Stimulated activated CD4-positive, alpha-beta T cell treated with anti-CD3 and anti-CD28 coated beads, Interleukin-2, amount 100 ng/mL, for 24 hours (primary cell): ENCODE measurements around the gene STAG1.
A peak's percentile ranks its signal among the peaks of the same experiment; 100 is the strongest.
"Not testable (repeated sequence)": the region's sequence is repeated elsewhere in the genome, so short reads cannot be mapped to it uniquely, and the experiment has no call there.

Experiments
- DNase-seq, 2 donors: peaks; one replicate each; pipeline ENCODE4 v3.0.0-alpha.2; 2020

Gene STAG1

DNA sequence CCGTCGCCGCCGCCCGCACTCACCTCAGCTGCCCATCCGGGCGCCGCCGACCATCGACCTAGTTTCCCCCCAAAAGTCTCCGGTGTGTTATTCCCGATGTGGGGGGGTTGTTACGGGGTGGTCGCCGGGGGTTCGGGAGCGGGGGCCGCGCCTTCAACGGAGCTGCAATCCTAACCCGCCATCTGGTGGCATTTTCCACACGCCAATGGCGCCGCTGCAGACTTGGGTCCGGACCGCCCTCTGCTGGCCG, at the start of gene STAG1:
TSS of gene STAG1 (minus strand) at position 207 of the 250 bp plus-strand sequence. CDS start 121,480 bp downstream, outside the sequence.
- DNase-seq, result no peak

DNA sequence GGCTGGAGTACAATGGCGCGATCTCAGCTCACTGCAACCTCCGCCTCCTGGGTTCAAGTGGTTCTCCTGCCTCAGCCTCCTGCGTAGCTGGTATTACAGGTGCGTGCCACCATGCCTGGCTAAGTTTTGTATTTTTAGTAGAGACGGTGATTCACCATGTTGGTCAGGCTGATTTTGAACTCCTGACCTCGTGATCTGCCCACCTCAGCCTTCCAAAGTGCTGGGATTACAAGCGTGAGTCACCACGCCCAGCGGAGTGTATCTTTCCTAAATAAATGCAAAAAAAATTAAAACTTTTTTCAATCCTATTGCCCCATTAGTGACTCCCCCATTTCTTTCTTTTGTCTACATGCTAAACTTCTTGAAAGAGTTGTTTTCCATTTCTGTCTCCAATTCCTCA, 49.0 kb upstream of the STAG1 start:
- DNase-seq, result not testable (repeated sequence)

DNA sequence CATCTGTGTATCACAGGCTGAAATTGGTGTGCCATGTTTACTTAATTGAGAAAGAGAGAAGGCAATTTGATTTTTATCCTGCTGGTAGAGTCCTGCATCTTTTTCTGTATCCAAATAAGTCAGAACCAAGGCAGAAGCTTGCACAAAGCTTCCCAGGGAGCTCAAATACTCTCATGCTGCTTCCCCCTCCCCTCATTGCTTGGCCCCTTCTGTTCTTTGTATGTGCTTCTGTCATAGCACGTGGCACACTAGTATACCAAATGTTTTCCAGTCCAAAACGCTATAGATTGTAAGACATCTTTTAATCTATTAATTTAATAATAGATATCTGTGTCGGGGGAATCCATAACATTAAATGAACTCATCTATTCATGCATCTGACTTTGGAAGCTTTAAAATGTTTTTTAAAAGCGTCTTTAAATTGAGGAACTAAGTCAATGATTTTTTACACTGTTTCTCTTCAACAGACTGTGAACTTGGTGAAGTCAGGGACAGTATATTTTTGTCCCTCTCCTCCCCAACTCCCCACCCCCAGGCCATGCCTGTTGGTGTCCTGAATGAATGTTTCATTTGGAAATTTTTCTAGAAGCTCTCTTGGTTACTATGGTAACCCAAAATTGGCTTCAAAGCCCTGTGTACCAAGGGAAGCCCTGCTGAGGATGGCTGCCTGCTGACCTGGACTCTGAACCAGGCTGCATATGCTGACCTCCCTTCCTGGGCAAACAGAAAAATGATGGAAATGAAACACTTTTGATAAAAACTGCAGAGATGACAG, 40.6 kb upstream of the STAG1 start:
- DNase-seq, result no peak

DNA sequence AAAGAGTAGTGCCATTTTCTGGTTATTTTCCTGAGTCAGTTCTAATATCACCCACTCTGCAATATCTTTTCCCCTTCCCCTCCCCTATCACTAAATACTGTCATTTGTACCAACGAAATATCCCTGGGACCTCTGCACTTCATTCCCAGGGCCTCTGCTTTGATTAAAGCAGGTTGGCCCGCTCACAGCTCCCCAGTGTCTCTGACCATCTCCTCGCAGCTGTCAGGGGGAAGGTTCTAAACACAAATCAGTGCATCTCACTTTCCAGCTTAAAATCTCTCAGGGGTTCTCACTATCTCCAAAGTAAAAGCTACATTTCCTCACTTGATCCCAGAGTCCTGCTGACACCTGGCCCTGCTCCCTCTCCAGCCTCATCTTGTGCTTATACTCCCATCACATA, 38.6 kb upstream of the STAG1 start:
- no peak for DNase-seq

- DNase-seq, result no peak
These were observed 37.8 kb upstream of the STAG1 start for GRCh38 chr3:136789976-136790375.

DNA sequence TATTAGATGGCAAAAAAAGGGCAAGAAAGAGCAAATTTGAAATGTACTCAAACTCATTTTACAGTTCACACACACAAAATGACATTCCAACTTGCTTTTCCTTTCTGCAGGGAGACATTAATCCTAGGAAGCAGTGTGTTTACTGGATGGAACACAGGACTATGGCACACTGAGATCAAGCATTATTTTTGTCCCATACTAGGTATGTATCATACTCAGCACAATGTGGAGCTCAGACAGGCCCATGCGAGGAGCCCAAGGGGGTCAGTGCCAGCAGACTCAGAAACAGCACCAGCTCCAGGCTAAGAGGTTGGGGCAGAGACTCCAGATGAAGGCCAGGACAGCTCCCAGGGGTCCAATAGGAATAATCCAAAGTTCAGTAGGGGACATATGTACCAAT, 36.0 kb upstream of the STAG1 start:
- no peak for DNase-seq

GRCh38 chr3:136787349-136787748, 35.2 kb upstream of the STAG1 start:
- DNase-seq, result peak in 1 of 2 donors; percentile 2

GRCh38 chr3:136783708-136784191, 31.6 kb upstream of the STAG1 start:
- DNase-seq, result no peak

GRCh38 chr3:136780741-136781140, 28.6 kb upstream of the STAG1 start:
- no peak for DNase-seq

DNA sequence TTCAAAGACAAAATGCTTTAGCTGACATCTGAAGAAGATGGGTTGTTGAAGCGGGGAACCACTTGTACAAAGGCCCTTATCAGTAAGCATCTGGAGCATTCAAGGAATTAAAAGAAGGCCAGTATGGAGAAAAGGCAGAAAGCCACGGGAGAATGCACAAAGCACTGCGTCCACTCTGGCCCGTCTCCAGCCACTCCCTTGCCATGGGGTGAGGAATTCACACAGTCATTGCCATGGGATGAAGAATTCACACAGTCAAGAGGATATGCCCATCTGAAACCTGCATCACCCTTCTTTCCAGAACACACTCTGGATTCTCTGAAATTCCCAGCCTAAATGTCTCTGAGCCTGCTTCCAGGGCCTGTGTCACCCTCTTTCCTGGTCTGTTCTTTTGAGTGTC, 26.7 kb upstream of the STAG1 start:
- DNase-seq, result no peak

- DNase-seq, result no peak
These were observed 20.5 kb upstream of the STAG1 start for GRCh38 chr3:136772709-136773108.

DNA sequence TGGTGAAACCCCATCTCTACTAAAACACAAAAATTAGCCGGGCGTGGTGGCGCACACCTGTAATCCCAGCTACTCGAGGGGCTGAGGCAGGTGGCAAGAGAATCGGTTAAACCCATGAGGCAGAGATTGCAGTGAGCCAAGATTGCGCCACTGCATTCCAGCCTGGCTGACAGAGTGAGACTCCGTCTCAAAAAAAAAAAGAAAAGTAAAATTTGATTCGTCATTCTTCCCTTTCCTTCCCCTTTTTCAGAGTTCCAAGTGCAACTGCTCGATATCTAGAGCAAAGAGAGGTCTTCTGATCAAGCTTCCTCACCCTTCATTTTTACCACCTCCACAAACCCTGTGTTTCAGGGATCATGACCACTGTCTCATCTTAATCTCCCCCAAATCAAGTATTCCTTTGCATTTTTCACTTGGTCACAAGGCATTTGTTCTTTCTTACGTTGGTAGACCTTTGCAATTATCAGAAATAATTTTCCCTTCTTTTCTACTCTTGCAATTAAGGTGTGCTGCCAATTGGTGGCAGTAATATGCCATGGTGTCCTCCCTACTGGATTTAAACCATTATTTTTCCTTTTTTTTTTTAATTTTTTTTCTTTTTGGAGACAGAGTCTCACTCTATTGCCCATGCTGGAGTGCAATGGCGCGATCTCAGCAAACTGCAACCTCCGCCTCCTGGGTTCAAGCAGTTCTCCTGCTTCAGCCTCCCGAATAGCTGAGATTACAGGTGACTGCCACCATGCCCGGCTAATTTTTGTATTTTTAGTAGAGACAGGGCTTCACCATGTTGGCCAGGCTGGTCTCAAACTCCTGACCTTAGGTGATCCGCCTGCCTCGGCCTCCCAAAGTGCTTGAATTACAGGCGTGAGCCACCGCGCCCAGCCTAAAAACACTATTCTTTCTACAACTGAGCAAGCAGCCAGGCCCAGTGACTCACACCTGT, 6.3 kb upstream of the STAG1 start:
- DNase-seq, result not testable (repeated sequence)

GRCh38 chr3:136755192-136755591, 3.0 kb upstream of the STAG1 start:
- DNase-seq, result no peak

DNA sequence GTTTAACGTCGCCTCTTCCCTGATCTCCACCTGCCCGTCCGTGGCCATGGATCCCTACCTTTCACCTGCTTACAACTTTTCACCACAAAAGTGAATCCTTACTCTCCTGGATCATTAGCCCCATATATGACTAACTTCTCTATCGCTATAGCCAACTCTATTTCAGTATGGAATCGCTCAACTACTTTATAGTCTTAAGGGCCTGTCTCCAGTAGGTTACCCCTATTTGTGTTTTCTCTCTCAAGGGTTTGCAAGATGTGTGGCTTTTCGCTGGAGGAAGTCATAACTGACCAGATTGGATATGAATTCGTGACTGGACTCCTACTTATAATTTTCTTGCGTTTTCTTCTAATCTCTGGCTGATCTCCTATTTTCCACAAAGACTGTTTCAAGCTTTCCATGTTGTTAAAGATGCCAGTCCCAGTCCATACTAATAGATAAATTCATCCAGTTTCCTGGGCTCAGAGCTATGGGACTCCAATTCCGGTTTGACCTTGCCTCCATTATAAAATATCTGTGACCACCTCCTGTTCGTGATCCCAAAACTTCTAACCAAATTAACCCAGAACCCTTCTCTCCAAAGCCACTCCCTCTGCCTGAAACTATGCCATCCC, 1.3 kb upstream of the STAG1 start:
- DNase-seq, result no peak

DNA sequence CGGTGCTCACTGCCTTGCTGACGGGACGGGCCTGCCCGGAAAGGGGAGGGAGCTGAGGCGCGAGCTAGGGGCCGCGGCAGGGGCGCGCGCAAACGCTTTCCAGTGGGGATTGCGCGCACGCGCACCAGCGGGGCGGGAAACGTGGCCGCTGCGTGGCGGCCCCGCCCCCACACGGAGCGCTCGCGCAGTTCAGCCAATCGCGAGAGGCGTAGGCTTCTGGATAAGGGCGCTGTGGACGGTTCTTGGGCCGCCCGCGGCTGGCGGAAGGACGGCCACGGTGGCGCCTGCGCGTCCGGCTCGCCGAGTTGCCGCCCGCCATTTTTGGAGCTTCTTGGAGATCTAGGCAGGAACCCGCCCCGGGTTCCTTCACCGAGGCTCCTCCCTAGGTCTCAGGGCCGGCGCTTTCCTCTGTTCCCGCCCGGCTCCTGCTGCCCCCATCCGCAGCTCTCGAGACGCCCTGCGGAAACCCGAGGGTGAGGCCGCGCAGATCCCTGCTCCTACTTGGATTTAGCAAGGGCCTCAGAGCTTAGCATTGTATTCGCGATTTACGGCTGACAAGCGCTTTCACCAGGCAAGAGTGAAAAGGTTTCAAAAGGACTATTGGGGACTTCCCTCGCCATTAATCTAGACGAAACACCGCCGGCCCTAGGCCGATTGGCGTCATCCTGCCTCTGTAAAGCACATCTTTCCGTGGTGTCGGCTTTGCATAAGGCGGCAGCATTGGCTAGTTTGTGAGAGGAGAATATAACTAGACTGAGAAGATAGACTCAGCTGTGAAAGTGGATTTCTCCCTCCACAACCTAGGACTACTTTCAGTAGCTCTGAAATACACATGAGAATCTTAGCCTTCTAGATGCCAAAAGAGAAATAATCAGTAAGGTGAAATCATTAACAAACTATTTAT, 496 bp upstream of the STAG1 start:
- peak; percentile 99 for DNase-seq

DNA sequence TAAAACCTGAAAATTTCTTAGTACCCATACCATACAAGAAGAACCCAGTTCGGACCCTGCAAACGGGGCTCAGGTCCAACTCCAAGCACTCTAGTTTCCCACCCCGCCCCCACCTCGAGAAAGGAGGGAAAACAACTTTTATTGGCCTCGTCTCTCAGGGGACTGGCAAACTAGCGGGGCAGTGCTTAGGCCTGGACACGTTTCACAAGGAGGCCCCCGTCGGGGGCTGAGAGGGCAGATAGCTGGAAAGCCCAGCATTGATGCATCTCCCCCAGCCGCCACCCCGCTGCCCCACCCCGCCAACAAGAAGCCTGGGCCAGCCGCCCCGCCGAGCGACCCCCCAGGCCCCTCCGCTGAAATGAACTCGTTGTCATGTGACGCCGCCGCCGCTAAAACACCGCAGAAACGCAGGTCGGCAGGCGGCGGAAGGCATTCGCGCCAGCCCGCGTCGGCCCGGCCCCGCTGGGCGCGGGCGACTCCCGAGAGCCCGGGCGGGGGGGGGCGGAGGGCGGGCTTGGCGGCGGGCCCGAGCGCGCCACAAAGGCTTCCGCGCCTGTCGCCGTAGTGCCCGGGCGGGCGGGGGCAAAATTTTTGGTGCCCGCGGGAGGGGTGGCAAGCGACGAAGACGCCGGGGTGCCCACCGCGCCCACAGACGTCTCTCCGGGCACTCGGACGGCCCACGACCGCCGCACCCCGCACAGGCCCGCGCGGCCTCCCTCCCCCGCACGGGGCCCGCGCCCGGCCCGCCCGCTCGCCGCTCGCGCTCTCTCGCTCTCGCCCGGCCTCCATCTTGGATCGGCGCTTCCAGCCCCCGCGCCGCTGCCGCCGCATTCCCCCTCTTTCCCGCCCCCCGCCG, 634 bp downstream of the STAG1 start:
- DNase-seq, result peak; percentile 61 to 69

- DNase-seq, result no peak
These were observed 1.3 kb downstream of the STAG1 start for GRCh38 chr3:136750897-136751315.

DNA sequence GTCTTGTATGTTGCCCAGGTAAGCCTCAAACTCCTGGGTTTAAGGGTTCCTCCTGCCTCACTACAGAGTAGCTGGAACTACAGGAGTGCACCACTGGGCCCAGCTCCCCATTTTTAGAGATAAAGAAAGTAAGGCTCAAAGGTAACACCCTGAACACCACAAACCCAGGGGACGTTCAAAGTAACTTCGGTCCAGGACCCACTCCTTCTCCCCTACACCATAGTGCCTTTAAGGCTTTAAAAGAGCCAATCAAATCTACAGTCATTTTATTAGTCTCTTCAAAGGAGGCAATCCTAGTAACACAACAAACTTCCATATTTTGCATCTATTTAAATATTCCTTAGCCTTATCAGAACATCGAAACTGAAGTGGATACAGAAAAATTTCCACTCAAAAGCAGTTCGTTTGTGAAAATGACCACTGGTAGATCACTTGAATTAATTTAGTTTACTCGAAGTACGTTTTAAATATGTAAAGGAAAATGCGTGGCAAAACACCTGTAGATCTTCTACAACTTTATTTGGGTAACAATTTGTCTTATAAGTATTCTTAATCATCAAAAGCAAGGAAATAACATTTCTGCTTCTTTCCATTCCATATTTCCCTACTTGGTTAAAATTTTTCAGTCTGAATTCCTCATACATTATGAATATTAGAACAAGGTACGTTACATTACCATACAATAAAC, 1.8 kb downstream of the STAG1 start:
- DNase-seq, result no peak

GRCh38 chr3:136749602-136750001, 2.6 kb downstream of the STAG1 start:
- DNase-seq, result not testable (repeated sequence)

GRCh38 chr3:136749091-136749490, 3.1 kb downstream of the STAG1 start:
- DNase-seq, result no peak

DNA sequence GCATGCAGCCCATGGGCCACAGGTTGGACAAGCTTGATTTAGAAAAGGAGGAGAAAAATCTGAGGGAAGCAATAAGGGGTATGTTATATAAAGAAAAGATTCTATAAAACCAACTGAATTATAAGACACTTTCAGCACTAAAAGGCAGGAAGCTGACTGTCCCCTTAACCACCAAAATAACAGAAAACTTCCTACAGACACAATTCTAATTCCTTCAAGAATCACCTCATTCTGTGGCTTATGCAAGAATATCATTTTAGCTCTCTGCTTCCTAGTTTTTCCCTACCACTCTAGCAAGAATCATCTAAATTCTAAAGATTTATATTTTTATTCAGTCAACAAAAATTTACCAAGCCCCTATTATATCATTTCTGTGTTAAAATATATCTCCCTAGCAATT, 6.3 kb downstream of the STAG1 start:
- no peak for DNase-seq
